ENCODE data around the gene ZBTB39. TPM values are rescaled to one million over a fixed set of nuclear protein-coding genes. Genes with fewer than 3 reads are reported as not detected.

ZBTB39 gene
- total and polyA plus RNA-seq, 2 of the 8 experiments (the other 6 are each of a cell fraction or from before 2014, with no cell fraction given) = 19.3 to 25.0 TPM

DNA sequence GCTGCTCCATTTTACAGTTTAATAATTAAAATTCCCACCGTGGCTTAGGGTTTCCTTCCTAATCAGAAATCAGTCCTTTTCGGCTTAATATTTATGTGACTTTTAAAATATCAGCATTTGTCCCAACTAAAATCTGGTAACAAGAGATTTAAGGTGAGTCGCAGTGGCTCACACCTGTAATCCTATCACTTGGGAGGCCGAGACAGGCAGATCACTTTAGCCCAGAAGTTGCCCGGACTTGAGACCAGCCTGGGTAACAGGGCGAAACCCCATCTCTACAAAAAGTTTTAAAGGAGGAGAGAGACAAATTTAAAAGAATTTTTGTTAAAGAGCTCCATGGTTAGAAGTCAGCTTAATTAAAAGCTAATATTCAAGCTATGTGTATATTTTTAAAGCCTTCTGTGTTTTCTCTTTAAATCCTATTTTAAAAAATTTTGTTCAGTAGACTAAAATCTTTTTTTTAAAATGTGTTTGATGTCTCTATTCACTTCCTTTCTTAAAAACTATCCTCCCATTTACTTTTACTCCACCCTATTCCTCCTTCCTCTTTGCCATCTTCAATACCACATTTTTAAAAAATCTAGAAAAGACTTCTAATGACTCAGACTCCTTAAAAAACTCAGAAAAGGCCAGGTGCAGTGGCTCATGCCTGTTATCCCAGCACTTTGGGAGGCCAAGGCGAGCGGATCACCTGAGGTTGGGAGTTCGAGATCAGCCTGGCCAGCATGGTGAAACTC is 13.8 kb upstream of the ZBTB39 start (continued):
- TF ChIP-seq RXRA (IDR thresholded peaks at IDR 0.05; ENCODE audit: insufficient read depth, low read depth, low read length) (no peak), RNF2 (IDR thresholded peaks at IDR 0.05; ENCODE audit: borderline replicate concordance, low read depth, low read length, missing control alignments, poor library complexity, severe bottlenecking) (no peak), EZH2 (IDR thresholded peaks at IDR 0.05; ENCODE audit: low read depth, low read length, severe bottlenecking) (no peak), CTCF (IDR thresholded peaks at IDR 0.05; ENCODE audit: control extremely low read depth in 1 of 3, insufficient read depth in 1 of 3, low read depth in 1 of 3, low read length in 3 of 3) (no peak)

All from H1 (cell line).